ENCODE data around the gene LINC00632.
A peak's percentile ranks its signal among the peaks of the same experiment; 100 is the strongest.
"Not testable (repeated sequence)": the region's sequence is repeated elsewhere in the genome, so short reads cannot be mapped to it uniquely, and the experiment has no call there.

The LINC00632 gene

DNA sequence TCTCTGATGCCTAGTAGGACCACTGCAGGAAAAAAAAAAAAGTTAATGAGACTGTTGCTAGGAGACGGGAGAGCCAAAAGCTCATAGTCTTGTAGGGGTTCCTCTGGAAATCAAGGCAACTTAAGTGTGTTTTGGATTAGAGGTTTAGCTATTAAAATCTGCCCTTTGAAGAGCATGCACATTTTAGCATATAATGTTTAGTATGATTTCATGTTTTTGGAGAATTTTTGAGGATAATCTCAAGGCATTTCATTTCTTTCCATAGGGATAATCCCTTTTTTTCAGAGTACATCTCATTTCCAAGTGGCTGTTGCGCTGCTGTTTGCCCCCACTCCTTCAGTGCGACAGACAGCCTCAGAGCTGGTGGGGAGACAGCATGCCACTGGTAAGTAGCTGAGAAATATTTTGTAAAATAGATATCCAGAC, at the start of gene LINC00632:
TSS of gene LINC00632 (plus strand) at position 339 of the 426 bp plus-strand sequence.
- no peak for DNase-seq

DNA sequence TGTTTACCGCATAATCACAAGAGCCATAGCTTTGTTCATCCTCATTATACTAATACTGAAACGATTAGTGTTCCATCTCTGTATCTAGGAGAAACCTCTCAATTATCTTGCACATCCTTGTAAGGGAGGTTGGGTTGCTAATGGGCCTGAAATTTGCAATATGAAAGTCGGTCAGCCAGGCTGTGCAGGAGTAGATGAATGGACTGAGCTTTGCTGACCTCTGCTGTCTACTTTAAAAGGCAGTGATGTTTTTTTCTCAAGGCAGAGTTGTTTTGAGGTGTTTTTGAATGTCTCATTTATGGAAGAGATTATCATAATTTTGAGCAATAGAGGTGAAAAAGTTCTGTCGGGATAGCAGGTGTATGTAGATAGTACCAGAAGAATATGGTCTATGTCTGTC, 47.9 kb upstream of the LINC00632 start:
- no peak for DNase-seq

DNA sequence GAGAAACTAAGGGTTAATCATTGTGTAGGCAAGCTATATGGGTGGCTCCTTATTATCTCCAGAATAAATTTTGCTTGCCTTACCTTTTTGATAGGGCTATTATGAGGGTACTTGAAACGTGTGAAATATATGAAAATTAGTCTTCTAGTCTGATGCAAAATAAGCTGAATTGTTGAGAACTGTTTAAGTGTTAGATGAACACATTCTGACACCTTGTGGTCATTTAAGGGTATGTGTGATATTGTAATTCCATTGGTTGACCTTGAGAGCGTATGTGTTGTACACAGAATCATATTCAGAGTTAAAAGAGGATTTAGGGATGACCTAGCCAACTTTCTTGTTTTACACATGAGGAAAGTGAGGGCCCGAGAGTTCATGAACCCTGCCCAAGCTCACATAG, 44.6 kb upstream of the LINC00632 start:
- no peak for DNase-seq

DNA sequence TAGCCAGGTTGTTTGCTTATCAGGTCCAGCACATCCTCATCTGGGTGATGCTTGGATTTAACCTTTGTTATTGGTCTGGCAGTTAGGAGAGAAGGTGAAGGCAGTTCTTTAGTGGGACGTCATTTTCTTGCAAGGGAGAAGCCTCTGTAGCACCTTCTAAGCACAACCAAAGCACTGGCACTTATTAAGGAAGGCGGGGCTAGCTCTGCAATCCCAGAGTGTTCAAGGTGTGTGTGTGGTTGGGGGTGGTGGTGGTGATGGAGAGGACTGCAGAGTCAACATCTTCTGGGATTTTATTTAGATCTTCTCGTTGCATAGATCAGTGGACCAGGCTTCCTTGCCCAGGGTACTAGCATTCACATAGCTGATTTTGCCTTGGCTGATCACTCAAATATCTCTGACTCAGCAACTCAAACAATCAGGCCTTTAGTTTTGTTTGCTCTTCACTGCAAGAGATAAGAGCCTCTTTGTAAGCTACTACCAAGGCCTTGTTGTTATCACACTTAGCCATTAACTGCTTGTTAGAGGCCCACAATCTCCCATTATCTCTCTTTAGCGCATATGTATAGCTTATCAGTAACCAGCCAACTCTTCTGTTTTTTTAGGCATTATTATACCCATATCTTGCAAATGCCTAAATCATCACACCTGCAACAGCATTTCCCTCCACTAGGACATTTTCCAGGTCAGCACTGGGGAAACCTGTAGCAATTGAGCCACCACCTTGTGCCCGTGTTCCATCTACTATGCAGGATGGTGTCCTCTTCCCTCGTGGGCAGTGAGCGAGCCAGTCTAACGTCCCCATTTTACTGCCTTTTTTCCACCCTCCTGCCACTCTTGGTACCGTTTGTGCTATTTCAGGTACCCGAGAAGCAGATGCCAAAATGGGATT, 36.5 kb upstream of the LINC00632 start:
- DNase-seq, result no peak

DNA sequence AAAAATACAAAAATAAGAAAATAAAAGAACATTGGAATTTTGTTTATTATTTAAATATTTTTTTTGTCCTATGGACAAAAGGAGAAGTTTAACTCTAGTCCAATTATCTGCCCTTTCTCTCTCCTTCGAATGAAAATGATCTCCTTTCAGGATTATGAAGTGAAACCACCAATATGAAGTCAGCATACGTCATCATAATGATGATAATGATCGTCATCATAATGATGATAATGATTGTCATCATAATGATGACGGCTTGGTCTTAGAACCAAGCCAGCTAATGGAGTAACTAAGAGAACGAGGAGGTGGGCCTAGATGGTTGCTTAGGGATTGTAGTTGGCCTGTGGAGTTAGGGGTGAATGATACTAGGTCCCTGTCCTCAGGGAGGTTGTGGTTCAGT, 21.9 kb upstream of the LINC00632 start:
- DNase-seq, result no peak

DNA sequence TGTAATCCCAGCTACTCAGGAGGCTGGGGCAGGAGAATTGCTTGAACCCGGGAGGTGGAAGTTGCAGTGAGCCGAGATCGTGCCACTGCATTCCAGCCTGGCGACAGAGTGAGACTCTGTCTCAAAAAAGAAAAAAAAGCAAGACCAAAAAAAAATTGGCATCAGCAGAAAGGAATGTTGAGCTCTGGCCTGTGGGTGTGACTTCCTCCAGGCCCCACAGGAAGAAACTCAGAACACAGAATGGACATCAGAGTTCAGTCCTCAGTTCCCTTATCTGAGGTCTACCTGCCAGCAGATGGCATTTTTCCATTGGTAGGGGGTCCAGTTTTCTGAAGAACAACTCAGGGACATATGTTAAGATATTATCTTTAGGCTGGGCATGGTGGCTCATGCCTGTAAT, 18.0 kb upstream of the LINC00632 start:
- DNase-seq, result not testable (repeated sequence)

DNA sequence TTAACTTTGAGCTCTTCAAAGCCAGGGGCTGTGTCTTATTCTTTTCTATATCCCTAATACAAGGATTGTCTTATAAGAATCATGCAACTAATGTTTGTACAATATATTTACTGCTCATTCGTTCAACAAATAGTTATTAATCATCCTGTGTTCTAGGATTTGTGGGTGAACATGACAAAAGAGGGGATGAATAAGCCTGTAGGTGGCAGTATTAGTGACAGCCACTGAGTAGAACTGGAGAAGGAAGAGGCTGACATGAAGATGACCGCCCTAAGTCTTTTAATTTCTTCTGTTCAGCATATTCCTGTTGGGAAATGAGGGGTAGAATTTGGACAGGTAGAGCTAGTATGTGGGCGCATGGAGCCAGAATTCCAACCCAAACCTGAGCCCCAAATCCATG, 11.9 kb upstream of the LINC00632 start:
- no peak for DNase-seq

DNA sequence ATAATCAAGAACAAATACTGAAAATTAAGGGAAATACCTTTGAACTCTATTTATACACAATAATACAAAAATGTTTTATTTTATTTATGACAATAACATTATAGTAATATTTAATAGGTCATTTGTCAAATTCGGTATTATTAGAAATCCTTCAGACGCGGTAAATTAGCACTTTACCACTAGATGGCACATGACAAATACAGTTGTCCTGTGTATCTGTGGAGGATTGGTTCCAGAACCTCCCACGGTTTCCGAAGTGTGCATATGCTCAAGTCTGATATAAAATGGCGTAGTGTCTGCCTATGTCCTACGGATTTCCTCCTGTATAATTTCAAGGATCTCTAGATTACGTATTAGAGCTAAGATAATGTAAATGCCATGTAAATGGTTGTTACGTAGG, 8.1 kb upstream of the LINC00632 start:
- peak; percentile 3 for DNase-seq

DNA sequence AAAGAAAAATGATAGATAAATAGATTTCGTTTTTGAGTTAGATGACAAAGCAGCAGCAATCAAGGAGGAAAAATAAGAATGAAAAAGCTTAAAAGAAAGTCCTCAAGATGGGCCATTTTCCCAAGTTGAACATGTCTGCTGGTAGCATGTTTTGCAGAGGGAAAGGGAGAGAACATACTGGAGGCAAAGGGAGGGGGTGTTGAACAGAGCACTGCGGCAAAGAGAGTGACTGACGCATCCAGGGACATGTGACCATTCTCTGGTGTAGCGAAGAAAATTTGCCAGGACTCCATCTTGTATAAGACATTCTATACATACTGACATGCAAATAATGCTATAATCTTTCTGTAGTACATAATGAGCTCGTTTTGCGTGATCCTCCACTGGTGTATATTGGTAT, 1.2 kb downstream of the LINC00632 start:
- no peak for DNase-seq

DNA sequence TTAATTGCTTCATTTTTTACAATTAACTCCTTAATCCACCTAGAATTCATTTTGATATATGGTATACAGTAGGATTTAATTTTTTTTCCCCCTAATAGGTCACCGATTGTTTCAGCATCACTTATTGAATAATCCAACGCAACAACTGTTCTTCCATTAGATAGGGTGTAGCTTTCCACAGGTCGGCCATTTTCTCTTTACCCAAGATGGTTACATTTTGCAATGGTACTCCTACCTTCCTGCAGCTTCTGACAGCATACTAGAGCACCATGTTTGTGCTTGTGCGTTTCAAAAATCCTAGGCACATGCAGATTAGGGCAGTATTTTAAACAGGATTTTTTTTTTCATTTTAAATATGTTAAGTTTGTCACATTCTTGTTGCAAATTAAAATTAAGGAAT, 2.3 kb downstream of the LINC00632 start:
- DNase-seq, result no peak

DNA sequence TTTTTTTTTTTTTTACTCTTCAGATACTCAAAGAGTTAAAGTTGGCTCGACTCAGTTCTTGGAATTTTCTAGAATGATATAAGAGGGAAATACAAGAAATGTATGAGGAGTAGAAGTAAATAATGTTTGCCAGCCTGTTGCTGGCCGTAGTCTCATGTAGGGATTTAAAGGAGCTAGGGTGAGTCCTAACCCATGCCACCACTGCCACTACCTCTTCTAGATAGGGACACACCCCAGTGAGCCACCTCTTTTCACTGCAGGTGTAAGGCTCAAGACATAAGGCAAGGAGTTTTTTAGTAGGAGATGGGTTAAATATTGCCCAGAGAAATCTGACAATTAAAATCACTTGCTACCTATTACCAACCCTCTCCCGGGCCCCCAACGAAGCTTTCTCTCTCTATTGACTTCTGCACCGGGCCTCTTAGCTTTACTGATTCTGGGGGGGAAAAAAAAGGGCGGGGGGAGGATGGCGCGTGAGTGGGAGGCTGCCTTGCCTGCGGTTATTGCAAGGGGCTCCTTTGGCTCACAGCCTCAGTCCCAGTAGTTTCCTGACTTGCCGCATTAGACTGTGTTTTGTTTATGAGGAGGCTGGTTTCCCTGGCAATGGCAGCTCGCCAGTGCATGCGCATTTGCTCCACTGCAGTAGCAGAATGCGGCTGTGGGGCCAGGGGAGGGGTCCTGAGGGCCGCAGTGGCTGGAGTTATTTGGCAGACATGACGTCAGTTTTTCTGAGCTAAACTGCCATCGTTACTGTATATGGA, 3.0 kb downstream of the LINC00632 start:
- DNase-seq, result peak; percentile 6

DNA sequence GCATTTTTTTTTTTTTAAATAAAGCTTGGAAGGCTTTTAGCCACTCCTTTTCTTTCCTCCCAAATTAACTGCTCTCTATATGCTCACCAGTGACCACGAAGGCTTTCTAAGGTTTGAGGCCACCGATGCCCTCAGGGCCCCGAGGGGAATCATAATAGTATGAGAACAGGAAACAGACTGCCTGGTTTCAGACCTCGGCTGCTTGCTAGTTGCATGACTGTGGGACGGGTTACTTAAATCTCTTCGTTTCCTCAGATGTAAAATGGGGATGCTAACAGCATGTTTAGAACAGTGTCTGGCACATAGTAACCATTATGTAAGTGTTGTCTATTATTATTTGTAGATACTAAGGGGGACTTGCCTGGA, 3.6 kb downstream of the LINC00632 start:
- no peak for DNase-seq

DNA sequence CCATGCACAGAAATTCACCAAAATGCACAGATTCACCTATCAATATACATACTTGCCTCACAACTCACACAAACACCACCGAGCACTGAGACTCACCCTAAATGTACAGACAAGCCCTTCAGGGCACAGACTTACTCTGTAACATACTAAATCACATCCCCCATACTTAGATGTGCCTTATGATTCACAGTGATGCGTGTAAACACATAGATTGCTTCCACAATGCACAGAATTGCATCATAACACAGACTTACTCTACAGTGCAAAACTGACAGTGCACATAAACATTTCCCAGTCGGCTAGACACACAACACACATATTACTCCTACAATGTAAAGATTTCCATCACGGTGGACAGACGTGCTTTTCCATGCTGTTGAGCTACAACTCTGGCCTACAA, 6.2 kb downstream of the LINC00632 start:
- no peak for DNase-seq

DNA sequence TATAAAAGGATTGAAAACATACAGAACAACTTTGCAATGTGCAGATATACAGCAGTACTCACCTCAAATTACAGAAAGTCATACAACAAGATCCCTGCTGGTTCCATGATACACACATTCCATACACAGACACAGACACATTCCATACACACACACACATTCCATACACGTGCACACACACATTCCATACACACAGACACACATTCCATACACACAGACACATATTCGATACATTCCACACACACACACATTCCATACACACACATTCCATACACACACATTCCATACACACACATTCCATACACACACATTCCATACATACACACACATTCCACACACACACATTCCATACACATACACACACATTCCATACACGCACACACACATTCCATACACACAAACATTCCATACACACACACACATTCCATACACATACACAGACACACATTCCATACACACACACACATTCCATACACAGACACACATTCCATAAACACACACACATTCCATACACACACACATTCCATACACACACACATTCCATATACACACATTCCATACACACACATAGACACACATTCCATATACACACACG, 13.7 kb downstream of the LINC00632 start:
- DNase-seq, result no peak

DNA sequence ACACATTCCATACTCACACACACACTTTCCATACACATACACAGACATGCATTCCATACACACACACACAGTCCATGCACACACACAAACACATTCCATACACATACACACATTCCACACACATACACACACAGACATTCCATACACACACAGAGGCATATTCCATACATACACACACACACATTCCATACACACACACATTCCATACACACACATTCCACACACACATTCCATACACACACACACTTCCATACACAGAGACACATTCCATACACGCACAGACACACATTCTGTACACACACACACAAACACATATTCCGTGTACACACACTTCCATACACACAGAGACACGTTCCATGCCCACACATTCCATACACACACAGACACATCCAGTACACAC, 14.8 kb downstream of the LINC00632 start:
- no peak for DNase-seq

DNA sequence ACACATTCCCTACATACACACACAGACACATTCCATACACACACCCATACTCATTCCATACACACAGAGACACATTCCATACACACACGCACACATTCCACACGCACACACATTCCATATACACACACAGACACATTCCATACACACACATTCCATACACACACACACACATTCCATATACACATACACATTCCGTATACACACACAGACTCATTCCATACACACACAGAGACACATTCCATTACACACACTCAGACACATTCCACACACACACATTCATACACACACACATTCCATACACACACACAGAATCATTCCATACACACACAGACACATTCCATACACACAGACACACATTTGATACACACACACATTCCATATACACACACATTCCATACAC, 15.2 kb downstream of the LINC00632 start:
- no peak for DNase-seq

DNA sequence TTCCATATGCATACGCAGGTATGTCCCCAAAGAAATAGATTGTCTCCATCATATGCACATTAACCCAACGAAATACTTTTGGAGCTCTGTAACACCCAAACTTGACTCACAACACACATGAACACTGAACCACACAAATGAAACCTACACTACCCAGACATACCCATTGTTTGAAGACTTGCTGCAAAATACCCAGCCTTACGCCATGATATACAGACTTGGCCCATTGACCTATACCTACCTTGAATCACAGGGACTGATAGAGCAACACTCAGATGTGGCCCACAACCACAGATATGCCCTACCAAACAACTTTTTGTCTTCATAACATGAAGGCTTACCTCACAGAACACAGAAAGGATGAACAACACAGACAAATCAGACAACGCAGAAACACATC, 15.9 kb downstream of the LINC00632 start:
- DNase-seq, result no peak

DNA sequence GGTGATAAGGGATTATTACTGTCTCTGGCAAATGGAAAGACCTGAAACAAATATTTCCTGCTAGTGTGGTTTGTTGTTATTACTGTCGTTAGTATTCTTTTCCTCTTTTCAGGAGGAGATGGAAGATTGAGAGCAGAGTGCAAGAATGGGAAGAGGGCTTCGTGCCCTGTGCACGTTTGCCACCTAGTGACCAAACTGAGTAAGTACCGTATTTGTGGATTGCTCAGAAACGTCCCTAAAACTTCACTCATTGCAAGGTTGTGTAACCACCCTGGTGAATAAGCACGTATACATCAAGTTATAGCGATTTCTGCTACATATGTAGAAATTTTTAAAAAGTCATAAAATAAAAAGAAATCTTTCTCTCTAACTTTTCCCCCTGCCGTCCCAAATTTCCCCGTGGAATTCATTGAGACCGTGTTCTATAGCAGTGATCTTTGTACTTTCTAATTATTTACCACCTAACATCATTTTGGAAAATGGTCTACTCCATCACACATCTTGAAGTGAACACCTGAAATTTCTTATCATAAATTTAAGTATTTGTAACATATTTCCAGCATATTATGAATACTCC, 24.3 kb downstream of the LINC00632 start:
- DNase-seq, result peak; percentile 4

DNA sequence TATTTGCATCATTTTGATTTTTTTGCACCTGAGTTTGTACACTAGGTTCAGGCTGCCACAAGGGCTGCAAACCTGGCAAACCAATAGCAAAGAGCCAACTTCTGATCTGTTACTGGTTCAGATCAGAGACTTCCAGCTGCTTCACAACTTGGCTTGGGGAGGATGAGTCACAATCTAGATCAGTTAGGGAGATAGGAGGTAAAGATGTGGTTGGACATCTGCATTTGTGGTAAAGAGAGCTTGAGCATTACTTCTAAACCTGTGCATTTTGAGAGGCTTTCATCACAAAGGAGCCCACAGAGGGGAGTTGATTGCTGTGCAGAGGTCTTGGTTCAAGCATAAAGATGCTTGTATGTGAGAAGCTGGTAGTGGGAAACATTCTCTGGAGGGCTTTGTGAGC, 34.5 kb downstream of the LINC00632 start:
- DNase-seq, result no peak

DNA sequence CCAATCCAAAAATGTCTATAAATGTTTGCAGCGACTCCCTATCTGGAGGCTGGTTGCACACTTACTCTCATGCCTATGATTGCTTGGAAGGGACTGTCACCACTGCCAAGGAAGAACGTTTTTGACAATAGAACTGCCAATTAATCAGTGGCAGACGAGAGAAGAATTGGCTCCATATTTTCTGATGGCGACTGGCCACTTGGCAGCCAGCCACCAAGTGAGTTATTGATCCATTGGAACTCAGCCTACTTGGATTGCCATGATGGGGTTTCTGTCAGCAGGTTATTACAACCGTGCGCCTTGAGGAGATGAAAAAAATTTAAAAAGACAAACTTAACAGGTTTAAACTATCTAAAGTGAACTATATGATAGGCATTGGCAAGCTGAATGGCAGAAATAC, 47.4 kb downstream of the LINC00632 start:
- no peak for DNase-seq

DNA sequence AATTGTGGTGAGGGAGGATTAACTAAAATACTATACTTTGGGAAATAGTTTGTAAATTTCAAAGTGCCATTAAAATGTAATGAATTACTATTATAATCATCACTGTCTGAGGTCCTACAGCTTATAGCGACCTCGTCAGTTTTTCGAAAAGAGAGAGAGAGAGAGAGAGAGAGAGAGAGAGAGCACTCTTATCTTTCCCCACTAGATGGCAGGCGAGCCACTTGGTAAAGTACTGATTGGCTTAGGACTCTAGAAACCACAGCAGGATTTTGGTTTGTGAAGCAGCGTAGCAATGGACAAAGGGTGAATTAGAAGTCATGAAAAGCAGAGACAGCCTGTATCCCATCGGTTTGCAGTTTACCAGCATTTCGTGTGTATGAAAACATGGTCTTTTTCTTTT, 52.5 kb downstream of the LINC00632 start:
- peak; percentile 4 for DNase-seq

DNA sequence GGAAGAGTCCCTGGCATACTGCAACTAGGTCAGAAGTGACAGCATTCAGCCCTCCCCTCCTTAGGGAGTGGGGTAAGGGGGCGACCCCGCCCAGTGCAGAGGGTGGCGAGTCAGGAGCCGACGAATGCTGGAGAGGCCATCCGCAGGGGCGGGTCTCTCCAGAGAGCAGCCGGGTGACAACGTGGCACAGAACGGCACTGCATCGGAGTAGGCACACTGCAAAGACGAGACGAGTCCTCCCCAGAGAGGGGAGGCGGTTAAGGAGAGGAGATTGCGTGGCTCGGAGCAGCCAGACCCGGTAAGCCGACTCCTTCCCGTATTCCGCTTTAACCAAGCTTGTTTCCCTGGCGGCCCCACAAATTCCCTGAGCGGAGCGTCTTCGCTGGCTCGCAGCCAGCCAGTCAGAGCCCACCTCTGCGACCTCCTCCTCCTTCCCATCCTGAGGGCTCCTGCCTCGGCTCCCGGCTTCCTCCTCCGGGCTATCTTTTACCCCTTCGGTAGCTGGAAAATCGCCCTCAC, 54.9 kb downstream of the LINC00632 start:
- DNase-seq, result no peak
